Measurements from ENCODE around the gene CEP83.
"Not testable (repeated sequence)": the region's sequence is repeated elsewhere in the genome, so short reads cannot be mapped to it uniquely, and the experiment has no call there.

CEP83 gene

DNA sequence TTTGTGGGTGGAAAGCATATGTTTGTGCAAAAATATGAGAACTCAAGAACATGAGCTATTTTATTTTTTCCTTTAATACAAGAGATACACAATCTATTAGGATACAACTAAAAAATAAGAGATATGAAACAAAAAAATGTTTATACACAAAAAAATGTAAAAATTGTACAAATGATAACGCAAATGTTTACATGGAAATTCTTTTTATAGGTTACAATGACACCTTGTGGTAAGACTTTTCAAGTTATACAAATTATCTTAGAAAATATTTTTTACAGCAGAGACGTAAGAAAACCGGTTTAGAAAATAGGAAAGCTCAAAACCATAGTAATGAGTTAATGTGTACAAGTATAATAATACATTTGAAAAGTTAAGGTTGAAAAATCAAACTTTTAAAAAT, 25.5 kb downstream of the CEP83 start:
- no peak overlapping the region for H3K4me3 ChIP-seq (ENCODE audit: low read depth, low read length)
- TF ChIP-seq, protein P1, sequence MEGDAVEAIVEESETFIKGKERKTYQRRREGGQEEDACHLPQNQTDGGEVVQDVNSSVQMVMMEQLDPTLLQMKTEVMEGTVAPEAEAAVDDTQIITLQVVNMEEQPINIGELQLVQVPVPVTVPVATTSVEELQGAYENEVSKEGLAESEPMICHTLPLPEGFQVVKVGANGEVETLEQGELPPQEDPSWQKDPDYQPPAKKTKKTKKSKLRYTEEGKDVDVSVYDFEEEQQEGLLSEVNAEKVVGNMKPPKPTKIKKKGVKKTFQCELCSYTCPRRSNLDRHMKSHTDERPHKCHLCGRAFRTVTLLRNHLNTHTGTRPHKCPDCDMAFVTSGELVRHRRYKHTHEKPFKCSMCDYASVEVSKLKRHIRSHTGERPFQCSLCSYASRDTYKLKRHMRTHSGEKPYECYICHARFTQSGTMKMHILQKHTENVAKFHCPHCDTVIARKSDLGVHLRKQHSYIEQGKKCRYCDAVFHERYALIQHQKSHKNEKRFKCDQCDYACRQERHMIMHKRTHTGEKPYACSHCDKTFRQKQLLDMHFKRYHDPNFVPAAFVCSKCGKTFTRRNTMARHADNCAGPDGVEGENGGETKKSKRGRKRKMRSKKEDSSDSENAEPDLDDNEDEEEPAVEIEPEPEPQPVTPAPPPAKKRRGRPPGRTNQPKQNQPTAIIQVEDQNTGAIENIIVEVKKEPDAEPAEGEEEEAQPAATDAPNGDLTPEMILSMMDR (IDR thresholded peaks at IDR 0.05; ENCODE audit: borderline replicate concordance, insufficient read depth, low read depth, low read length), result no peak

GRCh38 chr12:94433744-94434143, 25.9 kb downstream of the CEP83 start:
- TF ChIP-seq, protein P1 (IDR thresholded peaks at IDR 0.05; ENCODE audit: borderline replicate concordance, insufficient read depth, low read depth, low read length), result no peak
- no peak overlapping the region for H3K4me3 ChIP-seq (ENCODE audit: low read depth, low read length)

- no peak overlapping the region for H3K4me3 ChIP-seq (ENCODE audit: low read depth, low read length)
- TF ChIP-seq, protein P1 (IDR thresholded peaks at IDR 0.05; ENCODE audit: borderline replicate concordance, insufficient read depth, low read depth, low read length), result no peak
Measured at GRCh38 chr12:94430304-94430703, 29.4 kb downstream of the CEP83 start.

DNA sequence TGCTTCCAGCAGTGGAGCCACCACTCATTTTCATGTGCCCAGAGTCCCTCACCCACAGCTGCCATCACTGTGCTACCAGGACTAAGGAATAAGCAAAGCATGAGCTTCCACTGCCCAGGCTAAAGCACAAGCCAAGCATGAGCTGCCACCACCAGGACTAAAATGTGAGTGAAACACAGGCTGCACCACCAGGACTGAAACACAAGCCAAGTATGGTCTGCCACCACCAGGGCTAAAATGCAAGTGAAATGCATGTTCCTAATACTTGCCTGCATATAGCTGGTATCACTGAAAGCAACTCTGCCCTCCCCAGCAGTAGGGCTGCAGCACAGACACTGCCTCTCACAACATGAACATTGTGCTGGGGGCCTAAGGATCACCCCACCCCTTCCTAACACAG, 30.0 kb downstream of the CEP83 start:
- TF ChIP-seq, protein P1 (IDR thresholded peaks at IDR 0.05; ENCODE audit: borderline replicate concordance, insufficient read depth, low read depth, low read length), result 0 out of 2 replicates have a peak, but pooled peaks have one; percentile 4
- no peak overlapping the region for H3K4me3 ChIP-seq (ENCODE audit: low read depth, low read length)

GRCh38 chr12:94429191-94429590, 30.5 kb downstream of the CEP83 start:
- TF ChIP-seq, protein P1 (IDR thresholded peaks at IDR 0.05; ENCODE audit: borderline replicate concordance, insufficient read depth, low read depth, low read length), result no peak

GRCh38 chr12:94427501-94428381, 31.9 kb downstream of the CEP83 start:
- no peak overlapping the region for H3K4me3 ChIP-seq (ENCODE audit: low read depth, low read length)
- TF ChIP-seq, protein P1 (IDR thresholded peaks at IDR 0.05; ENCODE audit: borderline replicate concordance, insufficient read depth, low read depth, low read length), result no peak

More at GRCh38 chr12:94429191-94429590, 30.5 kb downstream of the CEP83 start:
- H3K4me3 ChIP-seq (ENCODE audit: low read depth, low read length), result no peak overlapping the region

GRCh38 chr12:94426049-94426448, 33.6 kb downstream of the CEP83 start:
- TF ChIP-seq, protein P1 (IDR thresholded peaks at IDR 0.05; ENCODE audit: borderline replicate concordance, insufficient read depth, low read depth, low read length), result no peak
- no peak overlapping the region for H3K4me3 ChIP-seq (ENCODE audit: low read depth, low read length)

GRCh38 chr12:94424830-94425229, 34.8 kb downstream of the CEP83 start:
- H3K4me3 ChIP-seq (ENCODE audit: low read depth, low read length), result not testable (repeated sequence)

Data from GM12875 (cell line).